Activated CD4-positive, alpha-beta T cell treated with anti-CD3 and anti-CD28 coated beads for 1 hour (primary cell): ENCODE data around the gene GPR83.
"Not testable (repeated sequence)": the region's sequence is repeated elsewhere in the genome, so short reads cannot be mapped to it uniquely, and the experiment has no call there.

Experiments
- DNase-seq: peaks from one replicate; pipeline ENCODE4 v3.0.0-alpha.2; 2020

The GPR83 gene

GRCh38 chr11:94350850-94351563, 50.2 kb downstream of the GPR83 start:
- not testable (repeated sequence) for DNase-seq

GRCh38 chr11:94346311-94346710, 54.9 kb downstream of the GPR83 start:
- not testable (repeated sequence) for DNase-seq

- DNase-seq = no peak
Measured at GRCh38 chr11:94343495-94343894, 57.7 kb downstream of the GPR83 start.

- no peak for DNase-seq
Measured at GRCh38 chr11:94342250-94342649, 59.0 kb downstream of the GPR83 start.

GRCh38 chr11:94338651-94339050, 62.6 kb downstream of the GPR83 start:
- DNase-seq = no peak

- no peak for DNase-seq
Measured at GRCh38 chr11:94336033-94336432, 65.2 kb downstream of the GPR83 start.

GRCh38 chr11:94332814-94333213, 68.4 kb downstream of the GPR83 start:
- DNase-seq = no peak

- no peak for DNase-seq
Measured at GRCh38 chr11:94330789-94331188, 70.4 kb downstream of the GPR83 start.

- no peak for DNase-seq
Measured at GRCh38 chr11:94329501-94329900, 71.7 kb downstream of the GPR83 start.

- no peak for DNase-seq
Measured at GRCh38 chr11:94328587-94329080, 72.6 kb downstream of the GPR83 start.
